Measurements from ENCODE around the gene DTNB.

GRCh38 chr2:25414781-25415180 lies 258.6 kb downstream of the DTNB start:
- TF ChIP-seq CTCF (IDR thresholded peaks at IDR 0.05) = no peak
- TF ChIP-seq POLR2A (IDR thresholded peaks at IDR 0.05) = no peak

Data from Peyer's patch (tissue), 4 donors.